ENCODE measurements around the gene CLDND2. TPM values are rescaled to one million over a fixed set of nuclear protein-coding genes. Genes with fewer than 3 reads are reported as not detected.
"Not testable (repeated sequence)": the region's sequence is repeated elsewhere in the genome, so short reads cannot be mapped to it uniquely, and the experiment has no call there.

The CLDND2 gene
- total RNA-seq, 5 donors from 2014 or later (not counting 1 experiment from before 2014, with no cell fraction given) = 2.0 to 8.5 (median 5.8) TPM

- DNase-seq; POLR2A ChIA-PET; H3K36me3 ChIP-seq (ENCODE audit: control insufficient read depth in 2 of 2, extremely low read depth in 1 of 2, insufficient read depth in 1 of 2, low read length in 1 of 2); H3K27ac ChIP-seq (ENCODE audit: low read length); H3K27me3 ChIP-seq (replicated peaks in 1 of 2; ENCODE audit: control insufficient read depth in 2 of 2, extremely low read depth in 1 of 2, insufficient read depth in 2 of 2, low read length in 1 of 2); H3K4me3 Mint-ChIP-seq; ATAC-seq (replicated peaks in 1 of 4); H3K4me3 ChIP-seq (ENCODE audit: control insufficient read depth in 1 of 2, extremely low read depth in 1 of 2, low read length in 1 of 2); H3K9me3 ChIP-seq; H3K36me3 Mint-ChIP-seq; H3K27ac Mint-ChIP-seq; H3K9me3 Mint-ChIP-seq; H3K27me3 Mint-ChIP-seq: not testable (repeated sequence)
- WGBS (ENCODE audit: insufficient coverage) = 98% methylated on average over 6 of the region's 9 CpGs
- CTCF ChIA-PET = interaction anchor here (0.6 to 0.8 kb wide), 2 partner anchors 9 to 81 kb away, joined by 3 to 8 read pairs; no protein-coding TSS in a partner anchor
- H3K4me1 ChIP-seq (ENCODE audit: control insufficient read depth in 1 of 2, extremely low read depth in 1 of 2, insufficient read depth in 2 of 2, low read length in 2 of 2) = peaks cover 3 to 25% of the 10 kb centered on the region in 2 experiments
- H3K4me1 Mint-ChIP-seq = peaks cover 16 to 25% (median 20%) of the 10 kb centered on the region in 3 donors
Observed at GRCh38 chr19:51397453-51397852, 28.6 kb upstream of the CLDND2 start.

- Mint-ChIP-seq H3K4me1 (peaks cover 18 to 29% (median 23%) of the 10 kb centered on the region in 3 donors), H3K36me3 (no peaks in the 10 kb centered on the region), H3K4me3 (no peak overlapping the region), H3K27me3 (no peaks in the 10 kb centered on the region), H3K27ac (no peak overlapping the region), H3K9me3 (no peaks in the 10 kb centered on the region)
- no peaks in the 10 kb centered on the region for H3K9me3 ChIP-seq
- DNase-seq (no peak), ATAC-seq (replicated peaks in 1 of 4) (no peak)
- ChIA-PET CTCF (interaction anchor here in 1 of 2 donors (0.7 to 1.1 kb wide), 2 partner anchors 8 to 29 kb away, joined by 4 read pairs; no protein-coding TSS in a partner anchor), POLR2A (interaction anchor here in 1 of 2 donors (0.5 kb wide), 1 partner anchor 677 kb away, joined by 3 read pairs; no protein-coding TSS in a partner anchor)
- no peak overlapping the region for H3K27ac ChIP-seq (ENCODE audit: low read length)
- no peaks in the 10 kb centered on the region for H3K36me3 ChIP-seq (ENCODE audit: control insufficient read depth in 2 of 2, extremely low read depth in 1 of 2, insufficient read depth in 1 of 2, low read length in 1 of 2)
- H3K4me1 ChIP-seq (ENCODE audit: control insufficient read depth in 1 of 2, extremely low read depth in 1 of 2, insufficient read depth in 2 of 2, low read length in 2 of 2) = peaks cover 3 to 26% of the 10 kb centered on the region in 2 experiments
- no peaks in the 10 kb centered on the region for H3K27me3 ChIP-seq (replicated peaks in 1 of 2; ENCODE audit: control insufficient read depth in 2 of 2, extremely low read depth in 1 of 2, insufficient read depth in 2 of 2, low read length in 1 of 2)
- H3K4me3 ChIP-seq (ENCODE audit: control insufficient read depth in 1 of 2, extremely low read depth in 1 of 2, low read length in 1 of 2) = no peak overlapping the region
- 100% methylated on average over 2 of the region's 2 CpGs for WGBS (ENCODE audit: insufficient coverage)
Observed at GRCh38 chr19:51396175-51396574, 27.4 kb upstream of the CLDND2 start.

GRCh38 chr19:51394050-51394836 lies 25.4 kb upstream of the CLDND2 start:
- ChIA-PET CTCF (interaction anchor here in 1 of 2 donors (0.7 to 1.0 kb wide), 4 partner anchors 25 to 77 kb away, joined by 3 to 5 read pairs (median 3); no protein-coding TSS in a partner anchor), POLR2A (interaction anchor here in 1 of 2 donors (0.6 to 1.5 kb wide), 2 partner anchors 22 to 30 kb away, joined by 3 to 4 read pairs; partner anchors contain the start of gene NKG7)
- H3K9me3 ChIP-seq = no peaks in the 10 kb centered on the region
- peak overlapping the region; percentile 66 for H3K4me3 ChIP-seq (ENCODE audit: control insufficient read depth in 1 of 2, extremely low read depth in 1 of 2, low read length in 1 of 2)
- peaks cover 0 to 5% of the 10 kb centered on the region in 2 experiments for H3K27me3 ChIP-seq (replicated peaks in 1 of 2; ENCODE audit: control insufficient read depth in 2 of 2, extremely low read depth in 1 of 2, insufficient read depth in 2 of 2, low read length in 1 of 2)
- Mint-ChIP-seq H3K4me1 (peaks cover 22 to 34% (median 25%) of the 10 kb centered on the region in 3 donors), H3K4me3 (peak overlapping the region; percentile 75 to 84 (median 80)), H3K27ac (peak overlapping the region; percentile 88 to 90), H3K27me3 (no peaks in the 10 kb centered on the region), H3K36me3 (no peaks in the 10 kb centered on the region), H3K9me3 (no peaks in the 10 kb centered on the region)
- peak overlapping the region; percentile 82 for H3K27ac ChIP-seq (ENCODE audit: low read length)
- DNase-seq (peak; percentile 61 to 94 (median 82)), ATAC-seq (replicated peaks in 1 of 4) (peak; percentile 95 to 96 (median 96))
- WGBS (ENCODE audit: insufficient coverage) = 4% methylated on average over 35 of the region's 45 CpGs
- H3K36me3 ChIP-seq (ENCODE audit: control insufficient read depth in 2 of 2, extremely low read depth in 1 of 2, insufficient read depth in 1 of 2, low read length in 1 of 2) = no peaks in the 10 kb centered on the region
- H3K4me1 ChIP-seq (ENCODE audit: control insufficient read depth in 1 of 2, extremely low read depth in 1 of 2, insufficient read depth in 2 of 2, low read length in 2 of 2) = peaks cover 3 to 38% of the 10 kb centered on the region in 2 experiments

DNA sequence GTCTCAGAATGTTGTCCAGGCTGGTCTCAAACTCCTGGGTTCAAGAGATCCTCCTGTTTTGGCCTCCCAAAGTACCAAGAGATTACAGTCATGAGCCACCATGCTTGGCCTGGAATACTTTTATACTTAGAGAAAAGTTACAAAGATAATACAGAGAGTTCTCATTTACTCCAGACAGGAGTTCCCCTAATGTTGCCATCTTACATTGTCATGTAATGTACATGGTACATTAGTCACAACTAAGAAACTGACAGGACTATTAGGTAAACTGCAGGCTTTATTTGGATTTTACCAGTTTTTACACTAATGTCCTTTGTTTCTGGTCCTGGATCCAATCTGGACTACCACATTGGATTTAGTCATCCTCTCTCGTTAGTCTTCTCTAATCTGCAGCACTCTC lies 23.9 kb upstream of the CLDND2 start:
- H3K9me3 Mint-ChIP-seq = no peaks in the 10 kb centered on the region
- H3K27me3 ChIP-seq (replicated peaks in 1 of 2; ENCODE audit: control insufficient read depth in 2 of 2, extremely low read depth in 1 of 2, insufficient read depth in 2 of 2, low read length in 1 of 2) = peaks cover 0 to 5% of the 10 kb centered on the region in 2 experiments
- no peak overlapping the region for H3K27ac ChIP-seq (ENCODE audit: low read length)
- no peaks in the 10 kb centered on the region for H3K36me3 ChIP-seq (ENCODE audit: control insufficient read depth in 2 of 2, extremely low read depth in 1 of 2, insufficient read depth in 1 of 2, low read length in 1 of 2)
- H3K4me3 ChIP-seq (ENCODE audit: control insufficient read depth in 1 of 2, extremely low read depth in 1 of 2, low read length in 1 of 2) = no peak overlapping the region
- H3K4me1 Mint-ChIP-seq = peaks cover 22 to 35% (median 25%) of the 10 kb centered on the region in 3 donors
- no peak overlapping the region for H3K27ac Mint-ChIP-seq
- ATAC-seq (replicated peaks in 1 of 4) (no peak), DNase-seq (no peak)
- ChIA-PET CTCF (no interaction called here), POLR2A (interaction anchor here in 1 of 2 donors (0.6 kb wide), 1 partner anchor 23 kb away, joined by 5 read pairs; no protein-coding TSS in a partner anchor)
- no peaks in the 10 kb centered on the region for H3K27me3 Mint-ChIP-seq
- peaks cover 3 to 54% of the 10 kb centered on the region in 2 experiments for H3K4me1 ChIP-seq (ENCODE audit: control insufficient read depth in 1 of 2, extremely low read depth in 1 of 2, insufficient read depth in 2 of 2, low read length in 2 of 2)
- H3K4me3 Mint-ChIP-seq = peak overlapping the region in 2 of 3 donors; percentile 50 to 52
- H3K36me3 Mint-ChIP-seq = no peaks in the 10 kb centered on the region
- H3K9me3 ChIP-seq = no peaks in the 10 kb centered on the region
- no CpG with 5 or more reads among the region's 1 CpG for WGBS (ENCODE audit: insufficient coverage)

GRCh38 chr19:51391073-51391611 lies 22.3 kb upstream of the CLDND2 start:
- peaks cover 22 to 37% (median 25%) of the 10 kb centered on the region in 3 donors for H3K4me1 Mint-ChIP-seq
- WGBS (ENCODE audit: insufficient coverage) = 0% methylated on average over 1 of the region's 8 CpGs
- peak overlapping the region in 1 of 2 donors; percentile 28 for H3K27ac Mint-ChIP-seq

DNA sequence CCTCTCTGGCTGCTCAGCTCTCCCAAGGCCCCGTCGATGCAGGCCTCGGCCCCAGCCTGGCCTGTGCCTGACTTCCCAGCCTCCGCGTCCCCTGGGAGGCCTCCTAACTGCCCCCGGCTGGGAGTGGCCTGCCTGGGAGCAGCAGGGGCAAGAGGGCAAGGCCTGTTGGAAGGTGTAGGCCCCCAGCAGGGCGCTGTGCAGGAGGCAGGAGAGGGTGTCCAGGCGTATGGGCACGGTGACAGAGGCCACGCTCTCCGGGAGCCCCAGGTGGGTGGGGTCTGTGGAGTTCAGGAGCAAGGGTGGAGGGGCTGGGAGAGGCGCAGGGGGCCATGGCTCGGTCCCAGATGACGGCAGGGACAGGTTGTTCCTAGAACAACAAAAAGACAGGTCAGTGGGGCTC lies 20.3 kb upstream of the CLDND2 start:
- no peak for ATAC-seq (replicated peaks in 1 of 4)

More at GRCh38 chr19:51391073-51391611, 22.3 kb upstream of the CLDND2 start:
- H3K9me3 ChIP-seq = no peaks in the 10 kb centered on the region
- H3K27me3 Mint-ChIP-seq = no peaks in the 10 kb centered on the region
- no peaks in the 10 kb centered on the region for H3K36me3 ChIP-seq (ENCODE audit: control insufficient read depth in 2 of 2, extremely low read depth in 1 of 2, insufficient read depth in 1 of 2, low read length in 1 of 2)
- H3K4me1 ChIP-seq (ENCODE audit: control insufficient read depth in 1 of 2, extremely low read depth in 1 of 2, insufficient read depth in 2 of 2, low read length in 2 of 2) = peaks cover 3 to 62% of the 10 kb centered on the region in 2 experiments
- H3K27me3 ChIP-seq (replicated peaks in 1 of 2; ENCODE audit: control insufficient read depth in 2 of 2, extremely low read depth in 1 of 2, insufficient read depth in 2 of 2, low read length in 1 of 2) = peaks cover 0 to 7% of the 10 kb centered on the region in 2 experiments
- no peak overlapping the region for H3K4me3 ChIP-seq (ENCODE audit: control insufficient read depth in 1 of 2, extremely low read depth in 1 of 2, low read length in 1 of 2)
- H3K36me3 Mint-ChIP-seq = no peaks in the 10 kb centered on the region
- no peak for ATAC-seq (replicated peaks in 1 of 4)
- H3K4me3 Mint-ChIP-seq = peak overlapping the region in 1 of 3 donors; percentile 56
- ChIA-PET CTCF (no interaction called here), POLR2A (no interaction called here)
- no peak overlapping the region for H3K27ac ChIP-seq (ENCODE audit: low read length)
- no peak for DNase-seq
- no peaks in the 10 kb centered on the region for H3K9me3 Mint-ChIP-seq

More for the DNA sequence above, 20.3 kb upstream of the CLDND2 start:
- Mint-ChIP-seq H3K9me3 (no peaks in the 10 kb centered on the region), H3K4me1 (peaks cover 11 to 25% (median 13%) of the 10 kb centered on the region in 3 donors), H3K36me3 (no peaks in the 10 kb centered on the region), H3K27me3 (no peaks in the 10 kb centered on the region), H3K4me3 (no peak overlapping the region), H3K27ac (no peak overlapping the region)
- Histone ChIP-seq H3K4me3 (ENCODE audit: control insufficient read depth in 1 of 2, extremely low read depth in 1 of 2, low read length in 1 of 2) (no peak overlapping the region), H3K9me3 (no peaks in the 10 kb centered on the region), H3K27me3 (replicated peaks in 1 of 2; ENCODE audit: control insufficient read depth in 2 of 2, extremely low read depth in 1 of 2, insufficient read depth in 2 of 2, low read length in 1 of 2) (peaks cover 0 to 7% of the 10 kb centered on the region in 2 experiments), H3K4me1 (ENCODE audit: control insufficient read depth in 1 of 2, extremely low read depth in 1 of 2, insufficient read depth in 2 of 2, low read length in 2 of 2) (peaks cover 3 to 49% of the 10 kb centered on the region in 2 experiments), H3K27ac (ENCODE audit: low read length) (no peak overlapping the region), H3K36me3 (ENCODE audit: control insufficient read depth in 2 of 2, extremely low read depth in 1 of 2, insufficient read depth in 1 of 2, low read length in 1 of 2) (no peaks in the 10 kb centered on the region)
- POLR2A ChIA-PET = no interaction called here
- 95% methylated on average over 14 of the region's 14 CpGs for WGBS (ENCODE audit: insufficient coverage)
- DNase-seq = no peak
- CTCF ChIA-PET = interaction anchor here in 1 of 2 donors (0.7 kb wide), 1 partner anchor 9 kb away, joined by 8 read pairs; no protein-coding TSS in a partner anchor
